GM23338 (cell line): ENCODE results near the gene STMN3. TPM values are rescaled to one million over a fixed set of nuclear protein-coding genes. Genes with fewer than 3 reads are reported as not detected.

Experiments
- ETS1 ChIP-seq: IDR thresholded peaks from 2 replicates; pipeline ENCODE4 v1.6.1; 2016; ENCODE audit warnings: antibody characterized with exemption
- polyA plus RNA-seq: library from polyadenylated mRNA; unstranded; fragments of >200 nt; fragmentation: Nextera tagmentation; extraction: Ambion mirVana; gene quantifications from 2 replicates; pipeline ENCODE4 v1.2.1, GENCODE V29; 2016
- total RNA-seq: library from RNA; depleted of rRNA; stranded (reverse); fragments of >200 nt; shearing (Covaris generic); gene quantifications from 2 replicates; pipeline ENCODE4 v1.2.3, GENCODE V29; 2014
- TF ChIP-seq, protein P1 (sequence below): fragments of 250-450 bp; sonication (Bioruptor Pico); IDR thresholded peaks from 2 replicates; pipeline ENCODE4 v1.5.0; 2020; ENCODE audit warnings: mild to moderate bottlenecking, moderate library complexity
- TF ChIP-seq, protein P2 (sequence below): IDR thresholded peaks from one replicate; pipeline ENCODE4 v1.6.1; 2018; ENCODE audit warnings: antibody characterized with exemption; ENCODE audit not compliant: unreplicated experiment

Gene STMN3
- total and polyA plus RNA-seq, 2 experiments from 2014 or later: 28.6 to 61.3 TPM

DNA sequence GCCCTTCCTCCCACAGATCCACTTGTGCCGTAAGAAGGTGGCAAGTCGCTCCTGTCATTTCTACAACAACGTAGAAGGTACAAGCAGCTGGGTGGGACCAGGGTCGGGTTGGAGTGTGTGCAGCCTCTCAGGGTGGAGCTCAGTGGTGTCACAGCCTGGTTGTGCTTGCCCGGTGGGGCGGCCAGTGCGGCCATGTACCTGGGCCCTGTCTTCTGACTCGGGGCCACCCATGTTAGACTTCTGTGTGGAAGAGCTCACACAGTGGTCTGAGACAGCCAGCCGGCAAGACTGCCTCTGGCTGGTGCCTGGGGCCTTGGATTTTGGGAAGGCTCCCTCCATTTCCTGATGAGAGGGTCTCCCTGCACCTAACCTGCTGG lies 9.6 kb upstream of the STMN3 start (continued):
- TF ChIP-seq, protein P1, sequence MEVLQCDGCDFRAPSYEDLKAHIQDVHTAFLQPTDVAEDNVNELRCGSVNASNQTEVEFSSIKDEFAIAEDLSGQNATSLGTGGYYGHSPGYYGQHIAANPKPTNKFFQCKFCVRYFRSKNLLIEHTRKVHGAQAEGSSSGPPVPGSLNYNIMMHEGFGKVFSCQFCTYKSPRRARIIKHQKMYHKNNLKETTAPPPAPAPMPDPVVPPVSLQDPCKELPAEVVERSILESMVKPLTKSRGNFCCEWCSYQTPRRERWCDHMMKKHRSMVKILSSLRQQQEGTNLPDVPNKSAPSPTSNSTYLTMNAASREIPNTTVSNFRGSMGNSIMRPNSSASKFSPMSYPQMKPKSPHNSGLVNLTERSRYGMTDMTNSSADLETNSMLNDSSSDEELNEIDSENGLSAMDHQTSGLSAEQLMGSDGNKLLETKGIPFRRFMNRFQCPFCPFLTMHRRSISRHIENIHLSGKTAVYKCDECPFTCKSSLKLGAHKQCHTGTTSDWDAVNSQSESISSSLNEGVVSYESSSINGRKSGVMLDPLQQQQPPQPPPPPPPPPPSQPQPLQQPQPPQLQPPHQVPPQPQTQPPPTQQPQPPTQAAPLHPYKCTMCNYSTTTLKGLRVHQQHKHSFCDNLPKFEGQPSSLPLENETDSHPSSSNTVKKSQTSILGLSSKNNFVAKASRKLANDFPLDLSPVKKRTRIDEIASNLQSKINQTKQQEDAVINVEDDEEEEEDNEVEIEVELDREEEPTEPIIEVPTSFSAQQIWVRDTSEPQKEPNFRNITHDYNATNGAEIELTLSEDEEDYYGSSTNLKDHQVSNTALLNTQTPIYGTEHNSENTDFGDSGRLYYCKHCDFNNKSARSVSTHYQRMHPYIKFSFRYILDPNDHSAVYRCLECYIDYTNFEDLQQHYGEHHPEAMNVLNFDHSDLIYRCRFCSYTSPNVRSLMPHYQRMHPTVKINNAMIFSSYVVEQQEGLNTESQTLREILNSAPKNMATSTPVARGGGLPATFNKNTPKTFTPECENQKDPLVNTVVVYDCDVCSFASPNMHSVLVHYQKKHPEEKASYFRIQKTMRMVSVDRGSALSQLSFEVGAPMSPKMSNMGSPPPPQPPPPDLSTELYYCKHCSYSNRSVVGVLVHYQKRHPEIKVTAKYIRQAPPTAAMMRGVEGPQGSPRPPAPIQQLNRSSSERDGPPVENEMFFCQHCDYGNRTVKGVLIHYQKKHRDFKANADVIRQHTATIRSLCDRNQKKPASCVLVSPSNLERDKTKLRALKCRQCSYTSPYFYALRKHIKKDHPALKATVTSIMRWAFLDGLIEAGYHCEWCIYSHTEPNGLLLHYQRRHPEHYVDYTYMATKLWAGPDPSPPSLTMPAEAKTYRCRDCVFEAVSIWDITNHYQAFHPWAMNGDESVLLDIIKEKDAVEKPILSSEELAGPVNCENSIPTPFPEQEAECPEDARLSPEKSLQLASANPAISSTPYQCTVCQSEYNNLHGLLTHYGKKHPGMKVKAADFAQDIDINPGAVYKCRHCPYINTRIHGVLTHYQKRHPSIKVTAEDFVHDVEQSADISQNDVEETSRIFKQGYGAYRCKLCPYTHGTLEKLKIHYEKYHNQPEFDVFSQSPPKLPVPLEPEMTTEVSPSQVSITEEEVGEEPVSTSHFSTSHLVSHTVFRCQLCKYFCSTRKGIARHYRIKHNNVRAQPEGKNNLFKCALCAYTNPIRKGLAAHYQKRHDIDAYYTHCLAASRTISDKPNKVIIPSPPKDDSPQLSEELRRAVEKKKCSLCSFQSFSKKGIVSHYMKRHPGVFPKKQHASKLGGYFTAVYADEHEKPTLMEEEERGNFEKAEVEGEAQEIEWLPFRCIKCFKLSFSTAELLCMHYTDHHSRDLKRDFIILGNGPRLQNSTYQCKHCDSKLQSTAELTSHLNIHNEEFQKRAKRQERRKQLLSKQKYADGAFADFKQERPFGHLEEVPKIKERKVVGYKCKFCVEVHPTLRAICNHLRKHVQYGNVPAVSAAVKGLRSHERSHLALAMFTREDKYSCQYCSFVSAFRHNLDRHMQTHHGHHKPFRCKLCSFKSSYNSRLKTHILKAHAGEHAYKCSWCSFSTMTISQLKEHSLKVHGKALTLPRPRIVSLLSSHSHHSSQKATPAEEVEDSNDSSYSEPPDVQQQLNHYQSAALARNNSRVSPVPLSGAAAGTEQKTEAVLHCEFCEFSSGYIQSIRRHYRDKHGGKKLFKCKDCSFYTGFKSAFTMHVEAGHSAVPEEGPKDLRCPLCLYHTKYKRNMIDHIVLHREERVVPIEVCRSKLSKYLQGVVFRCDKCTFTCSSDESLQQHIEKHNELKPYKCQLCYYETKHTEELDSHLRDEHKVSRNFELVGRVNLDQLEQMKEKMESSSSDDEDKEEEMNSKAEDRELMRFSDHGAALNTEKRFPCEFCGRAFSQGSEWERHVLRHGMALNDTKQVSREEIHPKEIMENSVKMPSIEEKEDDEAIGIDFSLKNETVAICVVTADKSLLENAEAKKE (CRISPR knock-in tag): no peak
- TF ChIP-seq ETS1: no peak
- TF ChIP-seq, protein P2, sequence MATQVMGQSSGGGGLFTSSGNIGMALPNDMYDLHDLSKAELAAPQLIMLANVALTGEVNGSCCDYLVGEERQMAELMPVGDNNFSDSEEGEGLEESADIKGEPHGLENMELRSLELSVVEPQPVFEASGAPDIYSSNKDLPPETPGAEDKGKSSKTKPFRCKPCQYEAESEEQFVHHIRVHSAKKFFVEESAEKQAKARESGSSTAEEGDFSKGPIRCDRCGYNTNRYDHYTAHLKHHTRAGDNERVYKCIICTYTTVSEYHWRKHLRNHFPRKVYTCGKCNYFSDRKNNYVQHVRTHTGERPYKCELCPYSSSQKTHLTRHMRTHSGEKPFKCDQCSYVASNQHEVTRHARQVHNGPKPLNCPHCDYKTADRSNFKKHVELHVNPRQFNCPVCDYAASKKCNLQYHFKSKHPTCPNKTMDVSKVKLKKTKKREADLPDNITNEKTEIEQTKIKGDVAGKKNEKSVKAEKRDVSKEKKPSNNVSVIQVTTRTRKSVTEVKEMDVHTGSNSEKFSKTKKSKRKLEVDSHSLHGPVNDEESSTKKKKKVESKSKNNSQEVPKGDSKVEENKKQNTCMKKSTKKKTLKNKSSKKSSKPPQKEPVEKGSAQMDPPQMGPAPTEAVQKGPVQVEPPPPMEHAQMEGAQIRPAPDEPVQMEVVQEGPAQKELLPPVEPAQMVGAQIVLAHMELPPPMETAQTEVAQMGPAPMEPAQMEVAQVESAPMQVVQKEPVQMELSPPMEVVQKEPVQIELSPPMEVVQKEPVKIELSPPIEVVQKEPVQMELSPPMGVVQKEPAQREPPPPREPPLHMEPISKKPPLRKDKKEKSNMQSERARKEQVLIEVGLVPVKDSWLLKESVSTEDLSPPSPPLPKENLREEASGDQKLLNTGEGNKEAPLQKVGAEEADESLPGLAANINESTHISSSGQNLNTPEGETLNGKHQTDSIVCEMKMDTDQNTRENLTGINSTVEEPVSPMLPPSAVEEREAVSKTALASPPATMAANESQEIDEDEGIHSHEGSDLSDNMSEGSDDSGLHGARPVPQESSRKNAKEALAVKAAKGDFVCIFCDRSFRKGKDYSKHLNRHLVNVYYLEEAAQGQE: no peak
